GM19328 (cell line): ENCODE results near the gene MAPK1.

Source experiments
- ATAC-seq: cut with Tn5 transposase; IDR thresholded peaks from one replicate; pipeline ENCODE4 v1.9.1; 2021; ENCODE audit warnings: mild to moderate bottlenecking, moderate library complexity; ENCODE audit not compliant: unreplicated experiment

MAPK1 gene

DNA sequence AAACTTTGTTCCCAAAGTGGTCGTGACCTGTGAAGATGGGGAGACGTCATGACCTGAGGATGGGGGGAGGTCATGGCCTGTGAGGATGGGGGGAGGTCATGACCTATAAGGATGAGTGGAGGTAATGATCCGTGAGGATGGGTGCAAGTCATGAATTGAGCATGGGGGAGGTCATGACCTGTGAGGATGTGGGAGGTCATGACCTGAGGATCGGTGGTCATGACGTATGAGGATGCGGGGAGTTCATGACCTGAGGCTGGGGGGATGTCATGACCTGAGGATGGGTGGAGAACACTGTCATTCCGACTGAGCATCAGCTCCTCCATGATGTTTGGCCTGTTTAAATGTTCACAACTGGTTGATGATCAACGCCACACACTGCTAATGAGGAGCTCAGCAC is 157.8 kb downstream of the MAPK1 start:
- no peak for ATAC-seq

DNA sequence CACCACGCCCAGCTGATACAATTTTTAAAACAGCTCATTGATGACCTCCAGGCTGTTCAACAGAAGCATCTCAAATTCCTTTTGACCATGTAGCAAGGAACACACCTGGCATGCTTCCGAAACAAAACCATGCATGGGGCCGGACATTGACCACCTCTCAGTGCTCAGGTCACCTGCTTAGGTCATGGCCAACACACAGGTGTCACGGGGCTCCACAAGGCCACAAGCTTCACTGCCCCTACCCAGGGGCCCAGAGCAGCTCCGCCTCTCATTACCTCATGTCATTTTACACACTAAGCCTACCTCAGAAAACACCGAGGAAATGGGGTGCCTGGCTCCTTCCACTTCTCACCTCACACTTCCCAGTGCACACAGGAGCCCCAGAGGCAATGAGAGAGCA is 158.5 kb downstream of the MAPK1 start:
- ATAC-seq = no peak

GRCh38 chr22:21707677-21708076 is 159.8 kb downstream of the MAPK1 start:
- ATAC-seq = no peak
